GM18517 (cell line): ENCODE measurements around the gene GLRA3.
"Not testable (repeated sequence)": the region's sequence is repeated elsewhere in the genome, so short reads cannot be mapped to it uniquely, and the experiment has no call there.

Experiments used
- ATAC-seq: cut with Tn5 transposase; IDR thresholded peaks from one replicate; pipeline ENCODE4 v1.9.1; 2021; ENCODE audit warnings: mild to moderate bottlenecking, moderate library complexity; ENCODE audit not compliant: unreplicated experiment

GLRA3 gene

DNA sequence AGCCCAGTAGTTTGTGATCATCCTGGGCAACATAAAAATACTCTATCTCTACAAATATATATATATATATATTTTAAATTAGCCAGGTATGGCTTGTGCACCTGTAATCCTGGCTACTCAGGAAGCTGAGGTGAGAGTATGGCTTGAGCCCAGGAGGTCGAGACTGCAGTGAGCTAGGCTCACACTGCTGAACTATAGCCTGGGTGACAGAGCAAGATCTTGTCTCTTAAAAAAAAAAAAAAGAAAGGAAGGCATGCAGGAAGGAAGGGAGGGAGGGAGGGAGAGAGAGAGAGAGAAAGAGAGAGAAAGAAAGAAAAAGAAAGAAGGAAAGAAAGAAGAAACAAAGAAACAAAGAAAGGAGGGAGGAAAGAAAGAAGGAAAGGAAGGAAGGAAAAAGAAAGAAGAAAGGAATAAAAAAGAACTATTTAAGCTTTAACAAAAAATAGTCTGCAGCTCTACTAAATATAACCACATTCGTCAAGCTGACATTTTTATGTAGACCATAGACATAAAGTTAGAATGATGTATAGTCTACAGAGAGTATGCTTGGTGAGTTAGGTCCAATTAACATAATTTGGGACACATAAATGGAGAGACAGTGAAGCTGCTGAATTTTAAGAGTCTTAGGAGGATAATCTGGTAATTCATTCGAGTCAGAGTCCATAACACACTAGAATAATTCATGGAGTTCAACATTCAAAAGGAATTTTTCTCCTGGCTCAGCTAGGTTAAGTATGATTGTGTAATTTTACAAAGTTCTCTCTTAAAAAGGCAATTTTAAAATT lies 111.9 kb downstream of the GLRA3 start:
- no peak for ATAC-seq

DNA sequence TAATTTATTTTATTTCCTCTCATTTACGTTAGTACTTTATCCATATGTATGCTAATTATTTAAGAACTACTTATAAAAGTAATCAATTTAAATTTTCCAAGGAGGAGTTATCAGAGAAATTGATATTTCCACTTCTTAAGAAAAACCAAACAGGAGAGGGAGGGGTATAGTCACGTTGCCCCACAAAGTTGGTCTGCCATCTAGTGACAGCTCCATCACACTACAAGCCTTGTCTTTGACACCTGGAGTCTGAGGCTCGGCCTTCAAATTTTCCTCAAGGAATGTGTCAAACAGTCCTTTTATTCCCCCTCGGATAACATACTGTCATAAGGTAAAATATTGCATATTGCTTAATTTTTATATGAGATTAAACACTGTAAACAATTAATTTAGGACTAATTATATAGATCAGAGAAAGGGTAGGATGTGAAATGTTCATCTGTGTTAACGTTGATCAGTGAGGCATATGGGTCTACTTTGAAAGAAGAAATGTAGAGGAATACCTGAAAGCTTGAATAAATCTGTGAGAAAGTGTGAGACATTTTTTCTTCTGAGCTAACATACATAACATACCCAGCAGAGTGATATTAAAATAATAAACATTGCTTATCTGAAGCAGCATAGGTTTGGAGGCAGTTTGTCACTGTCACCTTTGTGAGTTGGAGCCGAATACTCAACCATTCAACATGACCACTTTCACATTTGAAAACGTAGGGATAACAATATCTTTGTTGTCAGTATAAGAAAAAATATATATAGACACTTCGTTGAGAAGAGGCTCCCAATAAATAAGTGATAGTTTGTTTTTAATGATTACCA lies 114.4 kb downstream of the GLRA3 start:
- no peak for ATAC-seq

DNA sequence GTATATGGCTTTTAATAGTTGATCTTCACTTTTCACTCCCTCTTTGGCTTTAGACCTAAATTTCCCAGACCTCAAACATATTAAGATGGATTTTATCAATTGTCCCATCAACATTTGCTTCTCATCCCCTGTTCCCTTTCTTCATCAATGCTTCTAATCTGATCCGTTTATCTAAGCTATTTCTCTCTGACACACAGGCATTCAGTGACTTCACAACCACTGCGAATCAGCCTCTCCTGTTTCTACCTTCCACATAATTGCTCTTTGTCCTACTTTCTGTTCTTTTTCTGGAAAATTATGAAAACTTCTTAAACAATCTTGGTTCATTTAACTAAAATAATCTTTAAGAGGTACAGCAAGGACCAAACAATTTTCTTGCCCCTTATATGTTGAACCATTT lies 115.2 kb downstream of the GLRA3 start:
- no peak for ATAC-seq

DNA sequence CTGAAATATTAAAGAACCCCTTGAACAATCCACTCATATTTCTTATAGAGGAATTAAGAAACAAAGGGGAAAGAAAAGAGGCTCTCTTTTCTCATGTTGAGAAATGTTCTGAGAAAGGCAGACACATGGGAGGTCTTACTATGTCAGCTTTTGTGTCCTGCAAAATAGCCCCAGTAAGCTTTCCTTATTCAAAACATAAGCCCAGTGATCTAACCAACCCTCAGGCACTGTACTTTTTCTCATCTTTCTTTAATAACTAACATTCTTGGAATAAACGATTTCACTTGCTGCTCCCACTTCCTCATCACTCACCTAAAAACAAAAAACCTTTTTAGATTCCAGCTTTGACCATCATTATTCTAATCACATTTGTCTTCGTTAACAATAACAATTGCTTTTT lies 115.9 kb downstream of the GLRA3 start:
- ATAC-seq, result no peak

DNA sequence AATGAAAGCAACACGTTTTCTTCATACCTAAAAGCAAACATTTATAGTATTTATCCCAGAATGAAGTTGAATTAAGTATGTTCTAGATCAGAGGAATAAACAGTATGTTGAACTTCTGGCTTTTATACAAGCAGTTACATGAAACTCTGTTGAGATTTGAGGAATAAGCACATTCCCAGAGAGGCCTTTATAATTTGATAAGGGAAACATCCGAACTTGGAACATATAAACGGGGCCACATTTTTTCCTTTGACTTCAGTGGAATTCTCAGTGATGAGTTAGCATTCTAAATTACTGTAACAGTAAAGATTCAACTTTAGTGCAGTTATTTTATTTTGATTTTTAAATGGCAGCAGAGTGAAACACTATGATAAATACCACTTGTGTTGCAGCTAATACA lies 119.5 kb downstream of the GLRA3 start:
- no peak for ATAC-seq

DNA sequence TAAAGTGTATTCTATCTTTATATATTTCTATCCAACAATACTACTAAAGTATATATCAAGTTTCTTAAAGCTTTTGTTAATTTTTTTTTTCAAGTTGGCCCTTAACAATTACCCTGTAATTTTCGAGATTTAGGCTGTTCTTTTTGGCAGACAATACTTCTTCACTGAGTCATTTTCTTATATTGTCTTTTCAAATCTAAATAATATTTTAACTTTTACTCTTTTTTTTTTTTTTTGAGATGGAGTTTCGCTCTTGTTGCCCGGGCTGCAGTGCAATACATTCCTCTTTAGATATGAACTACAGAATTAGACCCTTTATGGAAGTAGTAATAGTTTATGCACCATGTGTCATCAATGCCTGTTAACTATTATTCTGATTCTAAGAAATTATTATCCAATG lies 120.7 kb downstream of the GLRA3 start:
- no peak for ATAC-seq

DNA sequence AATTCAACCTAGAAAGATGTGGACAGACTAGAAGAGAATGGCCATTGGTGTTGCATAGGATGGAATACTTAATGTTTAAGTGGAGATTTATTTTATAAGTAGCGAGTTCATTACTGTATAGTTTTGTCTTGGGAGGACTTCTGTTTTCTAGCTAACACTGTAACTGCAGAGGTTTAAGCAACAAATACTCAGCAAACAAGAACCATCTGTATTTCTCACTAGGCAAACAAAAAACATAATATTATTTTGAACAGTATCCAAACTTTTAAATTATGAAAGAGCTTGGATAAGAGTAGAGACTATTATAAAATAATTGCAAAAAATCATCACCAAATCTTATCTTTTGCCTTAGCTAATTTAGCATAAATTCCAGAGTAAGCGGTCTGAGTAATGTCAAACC lies 121.1 kb downstream of the GLRA3 start:
- no peak for ATAC-seq

DNA sequence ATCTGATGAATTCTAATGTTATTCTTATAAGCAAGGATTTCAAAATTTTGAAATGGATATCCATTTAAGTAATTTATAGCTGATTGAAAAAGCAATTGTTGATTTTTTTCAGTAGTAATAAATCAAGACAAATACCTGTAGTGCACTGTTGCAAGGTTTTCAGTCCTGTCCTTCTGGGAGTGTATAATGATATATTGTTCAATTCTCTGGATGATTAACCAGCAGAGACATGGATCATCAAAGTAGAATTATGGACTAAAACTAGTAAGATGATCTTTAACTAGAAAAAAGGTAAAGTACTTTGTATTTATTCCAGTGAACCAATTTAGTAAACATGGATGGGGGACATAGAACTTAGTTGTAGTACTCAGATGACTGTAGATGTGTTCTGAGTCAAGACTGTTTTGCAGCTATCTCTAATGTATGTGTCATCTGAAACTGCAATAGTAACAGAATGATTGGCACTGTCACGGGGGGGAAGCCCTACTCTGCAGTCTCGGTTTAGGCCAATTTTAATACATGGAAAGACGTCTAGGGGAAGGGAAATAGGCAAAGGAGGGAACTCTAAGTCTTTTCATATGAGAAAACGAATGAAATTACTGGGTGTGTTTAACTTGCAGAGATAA lies 121.9 kb downstream of the GLRA3 start:
- peak; percentile 100 for ATAC-seq

DNA sequence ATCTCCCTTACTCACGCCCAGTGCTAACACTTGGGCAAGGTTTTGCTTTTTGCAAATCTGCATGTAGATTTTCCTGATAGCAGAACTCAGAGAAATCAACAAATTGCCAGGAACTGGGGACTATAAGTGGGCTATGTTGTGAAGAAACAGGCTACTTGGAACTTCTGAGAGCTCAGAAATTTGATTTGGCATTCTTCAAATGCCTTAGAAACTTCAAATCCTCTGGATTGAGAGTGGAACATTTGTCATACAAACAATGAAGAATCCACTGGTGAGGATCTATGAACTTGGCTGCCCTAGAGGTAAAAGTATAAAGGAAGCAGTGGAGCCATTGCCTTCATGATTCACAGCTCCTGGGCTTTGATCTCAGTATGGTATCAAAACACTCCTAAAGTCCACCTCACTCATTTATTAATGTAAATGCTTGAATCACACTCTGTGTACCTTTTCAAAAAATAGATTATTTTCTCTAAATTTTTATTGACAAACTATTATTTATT lies 126.0 kb downstream of the GLRA3 start:
- no peak for ATAC-seq

DNA sequence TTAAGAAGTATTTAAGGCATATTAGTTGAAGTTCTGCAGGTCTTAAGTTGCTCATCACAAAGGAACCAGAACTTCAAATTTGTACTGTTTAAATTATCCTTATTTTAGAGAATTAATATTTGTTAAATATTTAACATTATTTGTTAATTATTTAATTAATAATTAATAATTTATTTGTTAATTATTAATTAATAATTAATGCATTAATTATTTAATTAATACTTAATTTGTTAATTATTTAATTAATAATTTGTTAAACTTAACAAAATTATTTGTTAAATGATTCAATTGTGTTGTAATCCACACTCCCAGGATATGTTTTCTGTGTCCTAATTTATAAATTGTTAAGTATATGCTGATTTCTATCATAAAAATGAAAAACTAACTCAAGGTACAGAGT lies 129.4 kb downstream of the GLRA3 start:
- no peak for ATAC-seq

DNA sequence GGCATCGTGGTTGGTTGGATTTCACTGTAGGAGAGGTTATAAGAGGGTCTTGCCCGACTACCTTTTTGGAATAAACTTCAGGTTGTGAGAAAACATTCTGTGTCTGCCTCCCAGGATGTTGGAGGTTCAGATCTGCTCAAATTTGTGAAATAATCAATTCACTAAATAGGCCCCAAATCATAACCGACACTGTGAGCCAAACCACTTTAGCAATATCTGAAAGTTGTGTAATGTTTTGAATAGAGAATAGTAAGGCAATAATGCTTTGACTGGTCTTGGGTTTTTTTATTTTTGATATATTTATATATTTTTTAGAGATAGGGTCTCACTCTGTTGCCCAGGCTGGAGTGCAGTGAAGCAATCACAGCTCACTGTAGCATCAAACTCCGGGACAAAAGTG lies 131.2 kb downstream of the GLRA3 start:
- no peak for ATAC-seq

DNA sequence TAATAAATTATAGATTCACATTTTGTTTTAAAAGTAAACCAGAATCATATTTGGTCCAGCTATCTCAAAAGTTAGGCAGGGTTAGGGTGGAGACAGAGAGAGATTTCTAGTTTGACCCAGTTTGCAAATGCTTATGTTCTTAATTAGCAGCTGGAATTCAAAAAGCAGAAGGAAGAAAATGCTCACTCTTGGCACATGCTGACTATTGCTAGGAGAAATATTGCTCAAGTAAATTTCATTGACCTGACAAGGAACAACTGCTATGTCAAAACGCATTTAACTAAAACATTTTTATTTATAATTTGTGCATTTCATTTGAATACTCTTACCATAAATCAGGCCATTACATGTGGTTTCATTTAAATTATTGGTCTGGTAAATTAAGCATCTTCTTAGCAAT lies 131.8 kb downstream of the GLRA3 start:
- ATAC-seq, result no peak

DNA sequence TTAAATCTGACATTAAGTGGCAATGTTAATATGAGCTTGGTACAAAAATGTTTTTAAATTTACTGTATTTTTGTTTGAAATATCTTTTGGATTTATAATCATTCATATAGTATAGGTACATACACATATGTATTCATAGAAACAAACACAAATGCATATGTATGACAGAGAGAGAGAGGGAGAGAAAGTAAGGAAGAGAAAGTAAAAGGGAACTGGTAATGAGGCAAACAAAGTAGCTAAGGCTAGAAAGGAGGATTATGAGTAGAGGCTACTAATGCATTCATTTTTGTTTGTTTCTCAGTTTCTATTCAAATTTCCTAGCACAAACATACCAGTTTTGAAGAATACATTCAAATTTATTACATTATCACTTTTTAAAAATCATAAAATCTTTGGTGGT lies 132.4 kb downstream of the GLRA3 start:
- ATAC-seq, result no peak

DNA sequence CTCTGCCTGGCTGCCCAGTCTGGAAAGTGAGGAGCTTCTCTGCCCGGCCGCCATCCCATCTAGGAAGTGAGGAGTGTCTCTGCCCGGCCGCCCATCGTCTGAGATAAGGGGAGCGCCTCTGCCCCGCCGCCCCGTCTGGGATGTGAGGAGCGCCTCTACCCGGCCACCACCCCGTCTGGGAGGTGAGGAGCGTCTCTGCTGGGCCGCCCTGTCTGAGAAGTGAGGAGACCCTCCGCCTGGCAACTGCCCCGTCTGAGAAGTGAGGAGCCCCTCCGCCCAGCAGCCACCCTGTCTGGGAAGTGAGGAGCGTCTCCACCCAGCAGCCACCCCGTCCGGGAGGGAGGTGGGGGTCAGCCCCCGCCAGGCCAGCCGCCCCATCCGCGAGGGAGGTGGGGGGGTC lies 137.2 kb downstream of the GLRA3 start:
- ATAC-seq, result not testable (repeated sequence)

DNA sequence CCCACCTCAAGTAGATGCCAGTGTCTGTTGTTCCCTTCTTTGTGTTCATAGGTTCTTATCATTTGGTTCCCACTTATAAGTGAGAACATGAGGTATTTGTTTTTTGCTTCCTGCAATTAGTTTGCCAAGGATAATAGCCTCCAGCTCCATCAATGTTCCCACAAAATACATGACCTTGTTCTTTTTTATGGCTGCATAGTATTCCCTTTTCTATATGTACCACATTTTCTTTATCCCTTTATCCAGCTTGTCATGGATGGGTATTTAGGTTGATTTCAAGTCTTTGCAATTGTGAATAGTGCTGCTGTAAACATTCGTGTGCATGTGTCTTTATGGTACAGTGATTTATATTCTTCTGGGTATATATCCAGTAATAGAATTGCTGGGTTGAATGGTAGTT lies 138.4 kb downstream of the GLRA3 start:
- ATAC-seq, result no peak

DNA sequence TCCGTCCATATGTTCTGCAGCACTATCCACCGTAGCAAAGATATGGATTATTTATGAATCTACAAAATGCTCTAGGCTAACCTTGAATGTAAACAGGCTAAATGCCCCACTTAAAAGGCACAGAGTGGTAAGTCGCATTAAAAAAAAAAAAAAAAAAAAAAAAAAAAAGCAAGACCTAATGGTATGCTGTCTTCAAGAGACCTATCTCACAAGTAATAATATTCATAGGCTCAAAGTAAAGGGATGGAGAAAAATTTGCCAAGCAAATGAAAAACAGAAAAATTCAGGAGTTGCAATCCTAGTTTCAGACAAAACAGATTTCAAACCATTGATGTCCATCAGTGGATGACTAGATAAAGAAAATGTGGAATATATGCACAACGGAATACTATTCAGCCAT lies 139.4 kb downstream of the GLRA3 start:
- no peak for ATAC-seq

DNA sequence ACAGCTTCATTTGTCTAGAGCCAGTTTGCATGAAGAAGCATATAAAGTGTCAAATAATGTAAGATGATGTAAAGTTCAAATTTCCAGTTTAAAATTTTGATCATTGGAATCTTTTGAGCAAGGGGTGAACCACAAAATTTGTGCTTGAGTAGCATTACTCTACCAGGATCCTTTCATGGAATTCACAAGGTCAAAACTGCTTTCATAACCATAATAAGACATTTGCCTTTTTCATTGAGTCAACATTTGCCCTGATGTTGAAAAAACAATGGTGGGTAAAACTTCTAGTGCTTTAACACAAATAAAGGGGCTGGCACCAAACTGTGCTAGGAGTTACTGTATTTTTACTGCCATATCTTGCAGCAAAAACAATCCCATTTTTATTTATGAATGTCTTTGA lies 142.2 kb downstream of the GLRA3 start:
- ATAC-seq, result no peak

DNA sequence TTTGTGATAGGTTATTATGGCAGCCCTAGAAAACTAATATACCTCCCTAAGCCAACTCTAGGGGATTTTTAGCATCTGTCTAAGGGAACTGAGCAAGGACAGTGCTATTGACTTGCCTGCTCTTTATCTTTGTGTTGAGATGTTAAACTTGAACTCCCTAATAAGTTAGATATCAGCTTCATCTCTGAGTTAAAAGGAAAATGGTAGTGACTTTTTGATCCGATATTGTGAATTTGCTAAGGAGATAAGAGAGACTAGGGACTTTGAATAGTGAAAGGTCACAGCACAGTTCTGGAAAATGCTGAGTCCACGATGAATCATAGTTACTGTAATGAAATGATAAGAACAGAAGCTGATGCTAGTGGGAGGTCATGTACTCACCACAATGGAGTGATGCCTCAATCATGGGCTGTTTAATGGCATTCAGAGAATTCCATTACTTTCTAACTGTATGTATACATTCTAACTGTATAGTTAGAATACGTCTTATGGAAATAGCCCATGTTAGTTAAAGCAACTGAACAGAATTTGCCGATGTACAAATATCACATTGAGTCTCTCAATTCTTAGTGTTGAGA lies 147.2 kb downstream of the GLRA3 start:
- no peak for ATAC-seq

DNA sequence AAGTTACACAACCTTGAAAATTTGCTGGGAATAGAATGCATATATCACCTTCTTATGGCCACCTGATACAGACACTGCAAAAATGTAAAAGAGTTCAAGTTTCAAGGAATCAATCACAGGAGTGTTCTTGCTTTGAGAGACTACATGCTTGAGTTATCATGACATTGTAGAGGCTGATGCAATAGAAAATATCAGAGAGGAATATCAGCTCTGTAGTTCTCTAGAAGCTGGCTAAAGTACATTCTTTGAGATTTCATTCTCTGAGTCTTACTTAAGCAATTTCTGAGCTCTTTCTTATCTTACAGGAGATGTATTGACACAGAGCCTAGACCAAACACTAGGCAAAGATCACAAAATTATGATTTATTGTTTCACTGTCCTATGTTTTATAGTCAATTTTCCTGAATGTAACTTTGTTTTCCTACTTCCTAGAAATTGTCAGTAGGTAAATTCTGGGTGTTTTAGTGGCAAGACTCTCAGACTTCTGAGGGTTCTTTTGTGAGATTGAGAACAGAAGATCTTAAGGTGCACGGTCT lies 154.7 kb downstream of the GLRA3 start:
- ATAC-seq, result no peak

DNA sequence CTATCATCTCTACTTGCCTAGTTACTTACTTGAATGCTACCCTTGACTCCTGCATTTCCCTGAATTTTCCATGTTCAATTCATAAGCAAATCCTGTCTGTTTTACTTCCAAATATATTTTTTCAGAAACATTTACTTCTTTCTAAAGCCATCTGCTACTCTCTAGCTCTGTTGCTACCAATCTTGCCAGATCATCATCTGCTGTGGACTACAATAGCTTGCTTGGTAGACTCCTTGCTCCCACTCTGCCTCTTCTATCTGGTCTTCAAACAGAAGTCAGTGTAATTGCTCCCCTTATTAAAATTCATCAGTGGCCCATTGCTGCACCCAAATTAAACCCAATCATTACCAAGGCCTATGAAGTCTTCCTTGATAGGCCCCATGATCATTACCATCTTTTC lies 155.2 kb downstream of the GLRA3 start:
- no peak for ATAC-seq

DNA sequence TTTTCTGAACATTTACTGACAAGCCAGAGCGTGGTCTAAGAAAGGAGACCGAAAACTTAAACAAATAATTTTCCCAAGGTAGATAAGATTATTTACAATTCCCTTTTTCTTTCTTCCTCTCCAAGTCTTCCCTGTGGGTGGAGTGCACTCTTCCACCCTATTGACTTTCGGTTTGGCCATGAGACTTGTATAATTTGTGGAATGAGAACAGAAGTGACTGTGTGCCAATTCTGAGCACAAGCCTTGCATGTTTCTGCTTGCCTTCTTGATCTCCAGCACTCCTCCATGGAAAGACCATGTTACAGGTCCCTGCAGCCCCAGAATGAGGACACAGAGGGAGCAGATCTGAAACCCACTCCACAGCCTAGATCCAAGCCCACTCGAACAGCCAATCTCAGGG lies 156.8 kb downstream of the GLRA3 start:
- no peak for ATAC-seq
